ENCODE measurements around the gene DPYD. TPM values are rescaled to one million over a fixed set of nuclear protein-coding genes. Genes with fewer than 3 reads are reported as not detected.

Gene DPYD
- total RNA-seq, 4 donors from 2014 or later, result 30.9 to 66.6 (median 48.2) TPM

DNA sequence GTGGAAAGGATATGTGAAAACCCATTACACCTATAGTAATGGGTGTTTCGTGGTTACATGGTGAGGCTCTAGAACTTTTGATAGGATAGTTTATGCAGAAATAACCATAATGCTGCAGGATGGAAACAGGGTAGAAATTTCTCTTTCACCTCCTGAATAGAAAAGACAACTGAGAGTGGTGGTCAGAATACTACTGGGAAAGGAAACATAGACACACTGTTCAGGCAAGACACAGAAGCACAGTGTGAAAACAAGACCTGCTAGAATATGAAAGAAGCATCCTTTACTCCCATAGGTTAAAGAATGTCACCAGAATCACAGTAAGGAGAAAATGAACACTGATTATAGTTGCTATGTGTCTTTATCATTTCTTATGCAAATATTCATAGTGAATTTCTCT is 496.6 kb downstream of the DPYD start:
- no peak for DNase-seq
- H3K36me3 ChIP-seq, result no peaks in the 10 kb centered on the region
- no peaks in the 10 kb centered on the region for H3K4me1 ChIP-seq
- H3K27ac ChIP-seq, result no peak overlapping the region
- no peak overlapping the region for H3K4me3 ChIP-seq
- H3K27me3 ChIP-seq, result no peaks in the 10 kb centered on the region
- TF ChIP-seq CTCF (IDR thresholded peaks at IDR 0.05) (no peak), POLR2A (IDR thresholded peaks at IDR 0.05) (no peak)
- H3K9me3 ChIP-seq, result no peaks in the 10 kb centered on the region
- intact Hi-C loops (cut with DNase I; ENCODE audit: low total_unique reads), result no loop called here

DNA sequence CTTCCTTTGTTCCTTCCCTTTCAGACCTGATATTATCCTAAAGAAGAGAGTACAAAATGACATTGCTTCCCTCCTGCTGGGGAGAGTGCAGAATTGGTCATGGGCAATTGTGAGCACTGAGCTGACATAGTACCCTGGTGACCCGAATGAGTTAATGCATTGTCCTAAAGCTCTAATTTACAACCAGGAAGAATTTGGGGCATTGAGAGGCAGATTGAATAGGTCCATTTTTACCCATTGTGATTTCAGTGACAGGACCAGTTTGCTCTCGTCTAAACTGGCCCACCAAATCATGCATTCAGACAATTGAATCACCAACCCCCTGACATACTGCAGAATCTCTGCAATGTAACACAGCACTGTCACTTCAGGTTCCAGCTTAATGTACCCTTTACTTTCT is 497.4 kb downstream of the DPYD start:
- no peak overlapping the region for H3K27ac ChIP-seq
- no peaks in the 10 kb centered on the region for H3K27me3 ChIP-seq
- H3K4me1 ChIP-seq, result no peaks in the 10 kb centered on the region
- no peaks in the 10 kb centered on the region for H3K9me3 ChIP-seq
- no peak for DNase-seq
- H3K36me3 ChIP-seq, result no peaks in the 10 kb centered on the region
- intact Hi-C loops (cut with DNase I; ENCODE audit: low total_unique reads), result no loop called here
- no peak for TF ChIP-seq POLR2A (IDR thresholded peaks at IDR 0.05)
- TF ChIP-seq CTCF (IDR thresholded peaks at IDR 0.05), result no peak
- no peak overlapping the region for H3K4me3 ChIP-seq

DNA sequence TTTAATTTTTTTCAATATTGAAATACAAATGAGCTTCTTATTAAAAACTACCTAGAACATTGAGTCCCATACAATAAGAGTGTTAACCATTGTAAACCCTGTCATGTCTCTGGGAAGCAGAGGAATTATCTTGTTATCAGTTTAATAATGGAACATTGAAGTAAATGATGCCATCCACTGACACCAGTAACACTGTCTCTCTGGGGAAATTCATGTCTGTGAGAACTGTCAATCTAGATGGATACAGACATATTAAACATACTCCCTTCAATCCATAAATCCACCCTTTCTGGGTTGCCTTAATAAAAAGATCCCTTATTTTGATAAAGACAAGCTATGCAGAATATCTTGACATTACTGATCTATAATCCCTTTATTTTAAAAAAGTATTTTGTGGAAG is 503.2 kb downstream of the DPYD start:
- Histone ChIP-seq H3K4me3 (no peak overlapping the region), H3K27me3 (no peaks in the 10 kb centered on the region), H3K36me3 (no peaks in the 10 kb centered on the region), H3K4me1 (no peaks in the 10 kb centered on the region), H3K27ac (no peak overlapping the region), H3K9me3 (no peaks in the 10 kb centered on the region)
- TF ChIP-seq CTCF (IDR thresholded peaks at IDR 0.05) (no peak), POLR2A (IDR thresholded peaks at IDR 0.05) (no peak)
- no peak for DNase-seq
- intact Hi-C loops (cut with DNase I; ENCODE audit: low total_unique reads), result no loop called here

DNA sequence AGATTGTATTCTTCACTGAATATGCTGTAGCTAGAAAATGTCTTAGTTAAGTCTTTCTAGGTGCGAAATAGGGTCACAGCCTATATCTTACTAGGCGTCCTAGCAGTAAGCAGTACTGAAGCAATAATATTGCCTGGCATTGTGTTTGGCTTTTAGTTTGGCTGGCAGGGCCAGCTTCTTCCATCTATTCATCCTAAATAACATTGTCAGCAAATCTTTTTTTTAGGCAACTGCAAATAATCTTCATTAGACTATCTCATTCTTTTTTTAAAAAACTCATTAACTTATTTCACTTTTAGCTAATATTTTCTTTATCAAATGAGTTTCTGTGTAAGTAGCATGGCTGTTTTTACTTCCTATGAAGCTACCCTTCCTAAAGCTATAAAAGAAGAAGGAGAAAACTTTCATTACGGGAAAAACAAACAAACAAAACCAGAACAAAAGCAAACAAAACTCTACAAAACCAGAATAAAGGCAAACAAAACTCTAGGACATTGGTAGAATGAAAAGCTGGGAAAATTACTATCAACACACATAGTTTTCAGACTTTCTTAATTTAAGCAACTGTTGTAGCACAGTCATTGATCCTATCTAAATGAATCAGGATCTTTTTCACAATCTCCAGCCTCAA is 506.0 kb downstream of the DPYD start:
- DNase-seq, result no peak
- Histone ChIP-seq H3K36me3 (no peaks in the 10 kb centered on the region), H3K4me3 (no peak overlapping the region), H3K27me3 (no peaks in the 10 kb centered on the region), H3K27ac (no peak overlapping the region), H3K9me3 (no peaks in the 10 kb centered on the region), H3K4me1 (no peaks in the 10 kb centered on the region)
- intact Hi-C loops (cut with DNase I; ENCODE audit: low total_unique reads), result no loop called here
- TF ChIP-seq CTCF (IDR thresholded peaks at IDR 0.05) (no peak), POLR2A (IDR thresholded peaks at IDR 0.05) (no peak)

DNA sequence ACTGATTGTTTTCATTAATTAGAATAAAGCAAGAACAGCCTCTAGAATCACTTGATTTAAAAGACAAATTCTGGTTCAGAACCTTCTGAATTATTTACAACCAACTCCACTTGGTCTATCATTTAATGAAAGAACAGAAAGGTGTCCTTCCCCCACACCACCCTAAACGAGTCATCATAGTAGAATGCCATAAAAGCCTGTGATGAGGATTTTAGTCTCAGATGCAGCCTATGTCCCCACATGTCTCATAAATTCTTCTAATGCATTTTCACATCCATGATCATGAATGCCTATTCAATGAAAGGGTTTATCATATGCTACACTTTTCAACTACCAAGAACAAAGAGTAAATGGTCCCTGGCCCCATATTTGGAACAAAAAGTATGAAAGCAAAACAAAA is 508.1 kb downstream of the DPYD start:
- intact Hi-C loops (cut with DNase I; ENCODE audit: low total_unique reads), result no loop called here
- H3K27me3 ChIP-seq, result no peaks in the 10 kb centered on the region
- TF ChIP-seq CTCF (IDR thresholded peaks at IDR 0.05) (no peak), POLR2A (IDR thresholded peaks at IDR 0.05) (no peak)
- no peaks in the 10 kb centered on the region for H3K4me1 ChIP-seq
- no peak for DNase-seq
- no peaks in the 10 kb centered on the region for H3K36me3 ChIP-seq
- H3K9me3 ChIP-seq, result no peaks in the 10 kb centered on the region
- H3K27ac ChIP-seq, result no peak overlapping the region
- H3K4me3 ChIP-seq, result no peak overlapping the region

All from uterus (tissue), 4 donors.